HTR-8/SVneo (cell line): Measurements from ENCODE around the gene SRGAP3.

Source experiments
- DNase-seq: peaks from one replicate; pipeline ENCODE4 v3.0.0; 2011; ENCODE audit warnings: low spot score, mixed read lengths; ENCODE audit not compliant: insufficient read length
- FAIRE-seq: peaks from 2 replicates; lab custom pipeline; 2011; peaks lifted over from hg19 to GRCh38; lab: Jason Lieb, UNC

Gene SRGAP3

GRCh38 chr3:8984081-8984480, 265.4 kb downstream of the SRGAP3 start:
- no peak for FAIRE-seq

GRCh38 chr3:8983591-8983990, 265.9 kb downstream of the SRGAP3 start:
- no peak for DNase-seq
- no peak for FAIRE-seq

More at GRCh38 chr3:8984081-8984480, 265.4 kb downstream of the SRGAP3 start:
- no peak for DNase-seq

DNA sequence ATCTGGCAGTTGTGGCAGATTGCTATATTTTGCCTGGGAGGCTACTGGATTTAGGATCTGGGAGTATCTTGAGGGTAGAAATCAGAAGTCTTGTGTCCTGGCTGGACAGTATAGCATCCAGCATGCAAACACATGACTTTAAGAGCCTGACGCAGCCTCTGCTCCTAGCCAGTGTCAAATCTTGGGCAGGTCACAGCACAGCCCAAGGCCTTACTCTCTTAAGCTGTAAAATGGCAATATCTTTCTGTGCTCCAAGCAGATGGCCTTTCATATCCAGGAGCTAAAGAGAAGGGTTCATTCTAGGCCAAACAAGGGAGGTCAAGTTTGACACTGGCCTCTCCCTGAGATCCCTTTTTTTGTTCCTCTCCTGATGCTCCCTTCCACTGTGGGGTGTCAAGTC, 266.4 kb downstream of the SRGAP3 start:
- FAIRE-seq (no peak), DNase-seq (no peak)

GRCh38 chr3:8982509-8982908, 266.9 kb downstream of the SRGAP3 start:
- no peak for FAIRE-seq
- no peak for DNase-seq

- DNase-seq (no peak), FAIRE-seq (no peak)
Measured at GRCh38 chr3:8981700-8982099, 267.7 kb downstream of the SRGAP3 start.

DNA sequence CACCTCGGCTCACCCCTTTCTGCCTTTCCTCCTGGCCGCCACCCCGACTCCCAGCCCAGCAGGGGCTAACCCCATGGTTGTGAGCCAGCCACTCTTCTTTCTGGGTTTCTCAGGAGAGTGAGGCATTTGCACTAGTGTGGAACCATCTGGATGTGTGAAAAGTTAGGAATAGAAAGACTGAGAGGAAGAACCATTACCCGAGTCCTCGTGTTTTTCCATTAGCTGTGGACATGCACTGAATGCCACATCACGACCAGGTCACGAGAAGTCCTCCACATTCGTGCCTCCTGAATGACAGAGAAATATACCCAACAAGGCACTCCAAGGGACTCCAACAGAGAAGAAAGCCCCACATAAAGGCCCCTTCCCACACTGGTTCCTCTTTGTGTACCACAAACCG, 268.1 kb downstream of the SRGAP3 start:
- DNase-seq: no peak
- FAIRE-seq: no peak

DNA sequence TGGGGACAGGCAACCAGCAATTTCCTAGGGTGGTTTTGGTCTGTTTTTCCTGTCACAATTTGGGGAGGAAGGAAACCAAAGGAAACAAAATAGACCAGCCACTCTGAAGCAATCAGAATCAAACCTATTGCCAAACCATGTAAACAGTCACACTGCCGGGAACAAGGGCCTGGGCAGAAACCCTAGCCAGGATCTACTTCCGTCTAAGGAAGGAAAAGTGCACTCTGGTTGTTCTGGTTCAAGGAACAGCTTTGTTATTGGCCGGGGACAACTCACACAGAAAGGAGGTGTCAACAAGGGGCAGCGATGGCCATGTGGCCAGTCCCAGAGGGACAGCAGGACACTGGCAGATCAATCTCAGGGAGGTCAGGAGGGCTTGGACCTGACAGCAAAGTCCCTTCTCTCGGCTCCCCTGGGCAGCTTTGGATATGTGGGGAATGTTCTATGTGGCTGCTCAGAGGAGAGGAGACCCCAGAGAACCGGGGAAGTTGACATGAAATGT, 268.6 kb downstream of the SRGAP3 start:
- FAIRE-seq: no peak
- no peak for DNase-seq

DNA sequence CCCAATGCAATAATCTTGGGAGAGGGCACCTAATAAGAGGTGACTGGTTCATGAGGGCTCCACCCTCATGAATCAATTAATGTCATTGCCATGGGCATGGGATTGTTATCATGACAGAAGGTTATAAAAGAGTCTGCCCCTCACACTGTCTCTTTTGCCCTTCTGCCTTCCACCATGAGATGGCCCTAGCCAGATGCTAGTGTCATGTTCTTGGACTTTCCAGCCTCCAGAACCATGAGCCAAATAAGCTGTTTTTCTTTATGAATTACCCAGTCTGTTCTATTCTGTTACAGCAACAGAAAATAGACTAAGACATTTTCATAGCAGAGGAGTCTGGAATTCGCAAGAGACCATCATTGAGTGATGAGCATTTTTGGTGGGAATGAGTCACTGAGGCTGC, 270.2 kb downstream of the SRGAP3 start:
- DNase-seq: no peak
- FAIRE-seq: no peak

DNA sequence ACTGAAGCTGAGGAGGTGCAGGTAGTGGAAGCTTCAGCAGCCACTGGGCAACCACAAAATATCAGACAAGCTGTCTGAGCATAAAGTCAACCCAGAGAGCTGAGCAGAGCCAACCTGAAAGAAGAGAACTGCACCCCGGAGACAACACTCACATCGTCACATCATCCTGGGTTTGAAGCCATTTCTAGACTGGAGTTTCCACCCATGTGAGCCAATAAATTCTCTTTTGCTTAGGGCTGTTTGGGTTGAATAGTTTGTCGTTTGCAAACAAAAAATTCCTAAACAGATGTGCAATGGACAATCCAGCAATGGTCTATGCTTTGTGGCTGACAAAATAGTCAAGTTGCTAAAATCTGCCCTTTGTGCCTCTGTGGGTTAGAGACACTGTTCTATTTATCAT, 270.9 kb downstream of the SRGAP3 start:
- DNase-seq (no peak), FAIRE-seq (no peak)

GRCh38 chr3:8976540-8977182, 272.8 kb downstream of the SRGAP3 start:
- DNase-seq: no peak

DNA sequence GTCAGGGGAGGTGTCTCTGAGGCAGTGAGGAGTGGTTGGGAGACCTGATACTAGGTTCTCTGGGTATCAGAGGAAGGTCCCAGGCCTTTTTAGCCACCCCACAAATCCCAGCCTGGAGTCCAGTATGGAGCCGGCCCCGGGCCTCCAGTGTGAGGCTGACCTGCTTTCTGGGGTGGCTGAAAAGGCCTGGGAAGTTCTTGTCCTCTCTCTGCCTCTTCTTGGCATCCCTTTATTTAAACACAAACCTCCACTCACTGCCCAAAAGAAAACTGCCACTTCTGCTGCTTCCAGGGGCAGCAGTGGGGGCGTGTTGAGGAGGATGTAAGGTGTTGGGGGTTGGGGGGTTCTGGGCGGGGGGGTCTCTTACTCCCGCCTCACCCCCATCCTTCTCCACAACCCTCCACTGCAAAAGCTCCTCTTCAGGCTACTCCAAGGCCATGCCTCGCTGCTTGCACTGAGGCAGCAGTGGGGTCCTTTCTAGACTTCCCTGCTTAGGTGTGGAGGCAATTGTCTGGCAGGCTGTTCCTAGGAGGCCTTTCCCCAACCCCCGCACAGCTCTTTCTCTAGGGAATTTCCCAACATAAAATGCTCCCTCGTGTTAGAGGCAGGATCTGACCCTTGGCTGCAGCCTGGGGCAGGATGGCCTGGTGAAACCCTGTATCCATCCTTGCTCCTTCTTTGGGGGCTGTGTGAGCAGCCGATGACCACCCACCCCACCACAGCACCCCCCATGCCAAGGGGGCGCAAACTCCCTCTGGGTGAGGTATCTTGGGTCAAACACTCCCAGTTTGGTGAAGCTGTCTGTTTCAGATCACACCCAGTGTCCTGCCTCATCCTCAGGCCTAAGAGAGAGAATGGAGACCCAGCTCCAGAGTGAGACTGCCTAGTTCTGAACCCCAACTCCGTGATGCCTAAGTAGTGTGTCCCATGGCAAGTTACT, 274.1 kb downstream of the SRGAP3 start:
- no peak for FAIRE-seq
- DNase-seq: no peak

More at GRCh38 chr3:8976540-8977182, 272.8 kb downstream of the SRGAP3 start:
- FAIRE-seq: no peak

DNA sequence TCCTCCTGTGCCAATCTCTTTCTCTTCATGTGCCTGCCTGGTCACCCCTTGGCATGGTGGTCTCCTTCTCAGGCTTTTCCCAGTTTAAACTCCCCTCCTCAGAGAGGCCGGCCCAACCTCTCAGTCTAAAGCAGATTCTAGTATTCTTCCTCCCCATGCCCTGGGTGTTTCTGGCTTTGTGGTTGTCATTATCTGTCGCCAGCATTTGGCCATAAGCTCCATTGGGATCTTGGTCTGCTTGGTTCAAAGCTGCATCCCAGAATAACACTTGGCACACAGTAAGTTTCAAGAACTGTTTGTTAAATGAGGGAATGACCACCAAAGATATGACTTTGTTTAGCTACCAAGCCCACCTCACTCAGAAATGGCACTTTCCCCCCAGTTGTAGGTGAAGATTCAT, 275.0 kb downstream of the SRGAP3 start:
- FAIRE-seq (no peak), DNase-seq (no peak)

GRCh38 chr3:8972639-8973038, 276.8 kb downstream of the SRGAP3 start:
- peak; percentile 36 for DNase-seq
- no peak for FAIRE-seq

DNA sequence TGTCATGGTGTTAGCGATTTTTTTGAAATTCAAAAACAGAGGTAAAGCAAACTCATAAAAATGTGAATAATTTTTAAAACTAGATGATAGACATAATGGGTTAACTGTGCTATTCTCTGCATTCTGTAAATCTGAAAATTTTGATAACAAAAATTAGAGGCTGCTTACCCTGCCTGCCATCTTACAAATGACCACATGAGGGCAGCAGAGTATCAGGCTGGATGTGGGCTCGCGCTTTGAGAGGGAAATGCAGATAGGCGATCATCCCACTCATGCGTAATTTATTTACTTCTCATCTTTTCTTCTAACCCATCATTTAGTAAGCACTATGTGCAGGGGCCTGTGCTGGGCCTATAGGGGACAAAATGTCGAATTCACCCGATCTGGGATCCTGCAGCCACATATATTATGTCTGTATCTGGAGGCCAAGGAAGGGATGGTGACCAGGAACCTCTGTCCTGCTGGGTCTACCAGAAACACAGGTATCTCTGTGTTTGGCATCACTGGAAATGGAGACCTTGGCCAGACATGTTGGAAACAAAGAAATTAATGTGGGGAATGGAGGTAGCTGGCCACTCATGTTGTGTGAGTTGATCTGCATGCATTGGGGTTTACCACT, 278.4 kb downstream of the SRGAP3 start:
- FAIRE-seq: no peak
- peak; percentile 49 for DNase-seq

GRCh38 chr3:8969241-8969640, 280.2 kb downstream of the SRGAP3 start:
- DNase-seq: no peak
- no peak for FAIRE-seq

GRCh38 chr3:8968375-8968882, 281.0 kb downstream of the SRGAP3 start:
- FAIRE-seq: no peak
- DNase-seq: no peak

DNA sequence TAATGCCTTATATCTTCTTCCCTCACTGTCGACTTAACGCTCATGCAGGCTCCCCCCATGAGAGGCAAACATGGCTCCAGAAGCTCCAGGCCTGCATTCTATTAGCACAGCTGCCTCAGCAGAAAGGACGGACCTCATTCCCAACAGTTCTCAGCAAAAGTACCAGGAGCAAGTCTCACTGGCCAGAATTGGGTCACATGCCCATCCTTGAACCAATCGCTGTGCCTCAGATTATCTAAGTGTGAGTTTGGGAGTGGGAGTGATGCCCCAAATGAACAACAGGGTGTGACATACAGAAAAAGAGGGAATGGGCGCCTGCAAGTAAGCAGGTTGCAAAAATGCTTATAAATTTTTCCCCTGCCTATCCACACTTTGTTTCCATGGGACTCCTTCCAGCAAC, 281.9 kb downstream of the SRGAP3 start:
- FAIRE-seq: no peak

GRCh38 chr3:8966820-8967348, 282.6 kb downstream of the SRGAP3 start:
- FAIRE-seq (no peak), DNase-seq (no peak)

More for the DNA sequence above, 281.9 kb downstream of the SRGAP3 start:
- no peak for DNase-seq

- FAIRE-seq: no peak
- no peak for DNase-seq
Measured at GRCh38 chr3:8966150-8966819, 283.2 kb downstream of the SRGAP3 start.
